Naive thymus-derived CD4-positive, alpha-beta T cell (primary cell): ENCODE results near the gene STPG1. TPM values are rescaled to one million over a fixed set of nuclear protein-coding genes. Genes with fewer than 3 reads are reported as not detected.

Source experiments
- ATAC-seq: fragments of 150-1000 bp; cut with Tn5 transposase; 2 replicates; pipeline ENCODE4 v1.10.0; 2021; ENCODE audit warnings: mild to moderate bottlenecking, moderate library complexity
- CTCF ChIA-PET: fragments of 350-600 bp; sonication (Branson Sonifier 250); formaldehyde crosslinking; loops from one replicate; lab custom pipeline; 2021; ENCODE audit warnings: antibody characterized with exemption; lab: Charles Lee
- POLR2A ChIA-PET: fragments of 350-600 bp; sonication (Branson Sonifier 250); formaldehyde crosslinking; loops from one replicate; lab custom pipeline; 2021; ENCODE audit warnings: antibody characterized with exemption, inconsistent platforms; lab: Charles Lee
- DNase-seq, 9 donors: peaks; one replicate each; pipeline versions ENCODE4 v3.0.0 to v3.0.0-alpha.2; 2020 to 2022; ENCODE audit warnings: mixed read lengths in 1 of 9
- H3K27ac ChIP-seq: one replicate; pipeline ENCODE4 v1.7.0; 2013; ENCODE audit warnings: mild to moderate bottlenecking, low read depth, low read length, moderate library complexity
- H3K27me3 ChIP-seq, 2 donors: one replicate each; pipeline ENCODE4 v1.7.0; 2013; ENCODE audit warnings: low read length in 2 of 2, mild to moderate bottlenecking in 2 of 2, moderate library complexity in 2 of 2; ENCODE audit not compliant: control insufficient read depth in 2 of 2, insufficient read depth in 2 of 2
- H3K36me3 ChIP-seq, 3 experiments: 1 replicate in 2 of 3; 2 replicates in 1 of 3; pipeline ENCODE4 v1.7.0; 2013; ENCODE audit warnings: low read length in 3 of 3, mild to moderate bottlenecking in 3 of 3, moderate library complexity in 1 of 3; ENCODE audit not compliant: insufficient read depth in 3 of 3, control insufficient read depth in 2 of 3
- H3K4me1 ChIP-seq, 2 donors: one replicate each; pipeline ENCODE4 v1.7.0; 2013; ENCODE audit warnings: low read length in 2 of 2, mild to moderate bottlenecking in 2 of 2, moderate library complexity in 1 of 2; ENCODE audit not compliant: control insufficient read depth in 2 of 2, insufficient read depth in 2 of 2
- H3K4me3 ChIP-seq: 2 replicates; pipeline ENCODE4 v1.7.0; 2013; ENCODE audit warnings: mild to moderate bottlenecking, low read length
- H3K9me3 ChIP-seq, 3 experiments: 1 replicate in 2 of 3; 2 replicates in 1 of 3; pipeline ENCODE4 v1.7.0; 2013; ENCODE audit warnings: low read length in 3 of 3; ENCODE audit not compliant: control insufficient read depth in 2 of 3
- H3K27ac Mint-ChIP-seq, 9 donors: one replicate each; pipeline ENCODE4 v1.8.0; 2020 to 2022; ENCODE audit warnings: mixed read lengths in 9 of 9, mild to moderate bottlenecking in 8 of 9, moderate library complexity in 5 of 9, inconsistent platforms in 2 of 9
- H3K27me3 Mint-ChIP-seq, 5 donors: one replicate each; pipeline ENCODE4 v1.8.0; 2021 to 2022; ENCODE audit warnings: mixed read lengths in 5 of 5, mild to moderate bottlenecking in 1 of 5
- H3K36me3 Mint-ChIP-seq, 5 donors: one replicate each; pipeline ENCODE4 v1.8.0; 2020 to 2022; ENCODE audit warnings: mixed read lengths in 5 of 5, mild to moderate bottlenecking in 3 of 5, inconsistent platforms in 1 of 5
- H3K4me1 Mint-ChIP-seq, 7 donors: one replicate each; pipeline ENCODE4 v1.8.0; 2020 to 2022; ENCODE audit warnings: mixed read lengths in 7 of 7, mild to moderate bottlenecking in 3 of 7, inconsistent platforms in 1 of 7
- H3K4me3 Mint-ChIP-seq, 10 donors: one replicate each; pipeline ENCODE4 v1.8.0; 2020 to 2022; ENCODE audit warnings: mild to moderate bottlenecking in 10 of 10, mixed read lengths in 10 of 10, moderate library complexity in 6 of 10, inconsistent platforms in 2 of 10
- H3K9me3 Mint-ChIP-seq, 11 donors: one replicate each; pipeline ENCODE4 v1.8.0; 2020 to 2022; ENCODE audit warnings: mixed read lengths in 11 of 11, mild to moderate bottlenecking in 4 of 11, inconsistent platforms in 1 of 11, moderate library complexity in 1 of 11
- intact Hi-C, 2 donors: fragments of 100-400 bp; cut with micrococcal nuclease; formaldehyde crosslinking; loops; one replicate each; pipeline ENCODE4 v1.15.1; 2023
- polyA plus RNA-seq, 2 donors: library from polyadenylated mRNA; unstranded; fragments of 300-500 nt; fragmentation: Illumina TruSeq; gene quantifications; one replicate each; pipeline ENCODE4 v1.2.3, GENCODE V29; 2021
- total RNA-seq, 6 experiments: library from RNA in 5 of 6; stranded (reverse) in 5 of 6; gene quantifications; 1 replicate in 5 of 6; 2 replicates in 1 of 6; pipeline ENCODE4 v1.2.3 and lab custom pipeline; 2021 to 2026

STPG1 gene
- total and polyA plus RNA-seq, 7 experiments from 2014 or later = 3.1 to 10.1 (median 5.3) TPM

GRCh38 chr1:24331961-24332673 is 81.5 kb downstream of the STPG1 start:
- H3K4me3 ChIP-seq = no peak overlapping the region
- no peaks in the 10 kb centered on the region for H3K9me3 ChIP-seq
- Mint-ChIP-seq H3K9me3 (peaks cover 0 to 2% (median 0%) of the 10 kb centered on the region in 11 donors), H3K4me1 (peaks cover 0 to 8% (median 0%) of the 10 kb centered on the region in 7 donors), H3K4me3 (no peak overlapping the region), H3K27ac (no peak overlapping the region), H3K27me3 (peaks cover 0 to 73% (median 0%) of the 10 kb centered on the region in 5 donors), H3K36me3 (no peaks in the 10 kb centered on the region)
- ChIA-PET POLR2A (no interaction called here), CTCF (interaction anchor here (0.8 kb wide), 1 partner anchor 15 kb away, joined by 3 read pairs; no protein-coding TSS in a partner anchor)
- intact Hi-C loops = no loop called here
- no peaks in the 10 kb centered on the region for H3K36me3 ChIP-seq
- DNase-seq (no peak), ATAC-seq (no peak)
- no peak overlapping the region for H3K27ac ChIP-seq
- no peaks in the 10 kb centered on the region for H3K4me1 ChIP-seq
- no peaks in the 10 kb centered on the region for H3K27me3 ChIP-seq

- peaks cover 0 to 2% (median 0%) of the 10 kb centered on the region in 7 donors for H3K4me1 Mint-ChIP-seq
- no peaks in the 10 kb centered on the region for H3K36me3 ChIP-seq
- no peak overlapping the region for H3K27ac Mint-ChIP-seq
- ATAC-seq (no peak), DNase-seq (no peak)
- no peaks in the 10 kb centered on the region for H3K36me3 Mint-ChIP-seq
- no peaks in the 10 kb centered on the region for H3K4me1 ChIP-seq
- POLR2A ChIA-PET = interaction anchor here (1.3 kb wide), 1 partner anchor 7 kb away, joined by 4 read pairs; no protein-coding TSS in a partner anchor
- no peak overlapping the region for H3K4me3 ChIP-seq
- H3K27me3 Mint-ChIP-seq = peaks cover 0 to 85% (median 4%) of the 10 kb centered on the region in 5 donors
- CTCF ChIA-PET = no interaction called here
- H3K9me3 ChIP-seq = no peaks in the 10 kb centered on the region
- H3K27ac ChIP-seq = no peak overlapping the region
- no peaks in the 10 kb centered on the region for H3K27me3 ChIP-seq
- H3K9me3 Mint-ChIP-seq = peaks cover 0 to 2% (median 0%) of the 10 kb centered on the region in 11 donors
- no peak overlapping the region for H3K4me3 Mint-ChIP-seq
- intact Hi-C loops = no loop called here
Observed at GRCh38 chr1:24329797-24330543, 83.6 kb downstream of the STPG1 start.

- Mint-ChIP-seq H3K27ac (no peak overlapping the region), H3K27me3 (peaks cover 0 to 90% (median 4%) of the 10 kb centered on the region in 5 donors), H3K36me3 (no peaks in the 10 kb centered on the region), H3K4me3 (no peak overlapping the region), H3K9me3 (peaks cover 0 to 2% (median 0%) of the 10 kb centered on the region in 11 donors), H3K4me1 (peaks cover 0 to 2% (median 0%) of the 10 kb centered on the region in 7 donors)
- CTCF ChIA-PET = no interaction called here
- no peak for DNase-seq
- no peaks in the 10 kb centered on the region for H3K9me3 ChIP-seq
- POLR2A ChIA-PET = no interaction called here
- no peak overlapping the region for H3K4me3 ChIP-seq
- no peak overlapping the region for H3K27ac ChIP-seq
- intact Hi-C loops = no loop called here
- no peaks in the 10 kb centered on the region for H3K4me1 ChIP-seq
- no peak for ATAC-seq
- no peaks in the 10 kb centered on the region for H3K36me3 ChIP-seq
- no peaks in the 10 kb centered on the region for H3K27me3 ChIP-seq
Observed at GRCh38 chr1:24329331-24329730, 84.3 kb downstream of the STPG1 start.

GRCh38 chr1:24327891-24328290 is 85.7 kb downstream of the STPG1 start:
- Histone ChIP-seq H3K27ac (no peak overlapping the region), H3K9me3 (no peaks in the 10 kb centered on the region), H3K27me3 (no peaks in the 10 kb centered on the region), H3K4me3 (no peak overlapping the region), H3K4me1 (peaks cover 0 to 5% of the 10 kb centered on the region in 2 donors), H3K36me3 (no peaks in the 10 kb centered on the region)
- peaks cover 2 to 9% (median 3%) of the 10 kb centered on the region in 7 donors for H3K4me1 Mint-ChIP-seq
- POLR2A ChIA-PET = no interaction called here
- H3K4me3 Mint-ChIP-seq = no peak overlapping the region
- intact Hi-C loops = no loop called here
- DNase-seq = no peak
- H3K27me3 Mint-ChIP-seq = peaks cover 0 to 95% (median 13%) of the 10 kb centered on the region in 5 donors
- H3K27ac Mint-ChIP-seq = no peak overlapping the region
- CTCF ChIA-PET = no interaction called here
- no peaks in the 10 kb centered on the region for H3K36me3 Mint-ChIP-seq
- no peak for ATAC-seq
- no peaks in the 10 kb centered on the region for H3K9me3 Mint-ChIP-seq

- CTCF ChIA-PET = no interaction called here
- no peaks in the 10 kb centered on the region for H3K36me3 ChIP-seq
- Mint-ChIP-seq H3K4me1 (peaks cover 5 to 13% (median 7%) of the 10 kb centered on the region in 7 donors), H3K36me3 (no peaks in the 10 kb centered on the region), H3K4me3 (no peak overlapping the region), H3K9me3 (no peaks in the 10 kb centered on the region), H3K27ac (no peak overlapping the region), H3K27me3 (peaks cover 0 to 95% (median 15%) of the 10 kb centered on the region in 5 donors)
- H3K27ac ChIP-seq = no peak overlapping the region
- no peaks in the 10 kb centered on the region for H3K9me3 ChIP-seq
- POLR2A ChIA-PET = no interaction called here
- peaks cover 0 to 9% of the 10 kb centered on the region in 2 donors for H3K4me1 ChIP-seq
- H3K27me3 ChIP-seq = no peaks in the 10 kb centered on the region
- intact Hi-C loops = no loop called here
- ATAC-seq = no peak
- no peak for DNase-seq
- H3K4me3 ChIP-seq = no peak overlapping the region
Observed at GRCh38 chr1:24327486-24327885, 86.1 kb downstream of the STPG1 start.

- Histone ChIP-seq H3K4me1 (peaks cover 8 to 19% of the 10 kb centered on the region in 2 donors), H3K4me3 (no peak overlapping the region), H3K27ac (no peak overlapping the region), H3K9me3 (no peaks in the 10 kb centered on the region), H3K27me3 (no peaks in the 10 kb centered on the region), H3K36me3 (no peaks in the 10 kb centered on the region)
- Mint-ChIP-seq H3K9me3 (no peaks in the 10 kb centered on the region), H3K4me1 (peaks cover 16 to 27% (median 20%) of the 10 kb centered on the region in 7 donors), H3K27ac (no peak overlapping the region), H3K36me3 (no peaks in the 10 kb centered on the region), H3K4me3 (no peak overlapping the region), H3K27me3 (peaks cover 0 to 92% (median 16%) of the 10 kb centered on the region in 5 donors)
- CTCF ChIA-PET = no interaction called here
- no peak for DNase-seq
- ATAC-seq = no peak
- POLR2A ChIA-PET = no interaction called here
- intact Hi-C loops = no loop called here
Observed at GRCh38 chr1:24325587-24326449, 87.8 kb downstream of the STPG1 start.
